HepG2 (cell line): ENCODE data around the gene CYP19A1. TPM values are rescaled to one million over a fixed set of nuclear protein-coding genes. Genes with fewer than 3 reads are reported as not detected.

Experiments
- ATAC-seq: fragments of 200-7000 bp; cut with Tn5 transposase; 3 replicates; pipeline ENCODE4 v1.9.1; 2020; ENCODE audit warnings: mild to moderate bottlenecking, moderate library complexity
- BruUV-seq: library from RNA; stranded (reverse); fragments of 400-500 nt; replicated peaks from 2 replicates; lab custom pipeline; 2021; lab: Mats Ljungman, UMichigan
- CTCF ChIA-PET: fragments of 300-600 bp; formaldehyde crosslinking; extraction: SDS; loops from one replicate; lab custom pipeline; 2021; ENCODE audit warnings: low total read pairs, inconsistent platforms, low intra/inter-chr PET ratio; lab: Yijun Ruan, JAX
- POLR2A ChIA-PET: fragments of 350-600 bp; sonication (Branson Sonifier 250); formaldehyde crosslinking; loops from one replicate; lab custom pipeline; 2020; ENCODE audit warnings: antibody characterized with exemption, inconsistent platforms; lab: Yijun Ruan, JAX
- DNase-seq: peaks from one replicate; pipeline ENCODE4 v3.0.0-alpha.2; 2015; ENCODE audit warnings: low spot score
- FAIRE-seq: peaks from 3 replicates; lab custom pipeline; 2011; peaks lifted over from hg19 to GRCh38; lab: Jason Lieb, UNC
- H2AFZ ChIP-seq: one replicate; pipeline ENCODE4 v1.6.1; 2011; ENCODE audit warnings: low read length, inconsistent platforms
- H3K27ac ChIP-seq: fragments of 300-600 bp; 3 replicates; pipeline ENCODE4 v1.8.0; 2011; ENCODE audit warnings: mixed run types, mild to moderate bottlenecking, mixed read lengths, low read length, inconsistent platforms; ENCODE audit not compliant: insufficient read depth; ENCODE audit errors: extremely low read length
- H3K27me3 ChIP-seq, 2 experiments: fragments of 200-600 bp in 1 of 2; 2 replicates in 1 of 2; 3 replicates in 1 of 2; pipeline versions ENCODE4 v1.6.0 to v1.8.0; 2011; ENCODE audit warnings: low read length in 2 of 2, mild to moderate bottlenecking in 2 of 2, moderate library complexity in 2 of 2, inconsistent platforms in 1 of 2; ENCODE audit not compliant: insufficient read depth in 2 of 2, control insufficient read depth in 1 of 2
- H3K36me3 ChIP-seq, 2 experiments: fragments of 200-600 bp in 1 of 2; replicated peaks in 1 of 2; 2 replicates in 1 of 2; 3 replicates in 1 of 2; pipeline versions ENCODE4 v1.5.1 to v1.8.0; 2011; ENCODE audit warnings: low read length in 2 of 2, inconsistent platforms in 1 of 2; ENCODE audit not compliant: insufficient read depth in 2 of 2, control insufficient read depth in 1 of 2
- H3K4me1 ChIP-seq: 2 replicates; pipeline ENCODE4 v1.5.1; 2012; ENCODE audit warnings: low read length, inconsistent platforms; ENCODE audit not compliant: insufficient read depth
- H3K4me2 ChIP-seq: 2 replicates; pipeline ENCODE4 v1.6.0; 2011; ENCODE audit warnings: low read depth, low read length, inconsistent platforms
- H3K4me3 ChIP-seq, 3 experiments: fragments of 200-600 bp in 1 of 3; sonication (generic), shearing (Covaris generic) in 1 of 3; replicated peaks in 1 of 3; 2 replicates each; pipeline ENCODE4 v1.5.1; 2011 to 2016; ENCODE audit warnings: low read length in 3 of 3, inconsistent platforms in 2 of 3, low read depth in 2 of 3, mild to moderate bottlenecking in 2 of 3, control low read depth in 1 of 3, mixed read lengths in 1 of 3; ENCODE audit not compliant: insufficient read depth in 1 of 3
- H3K79me2 ChIP-seq: one replicate; pipeline ENCODE4 v1.6.1; 2011; ENCODE audit warnings: low read length, inconsistent platforms; ENCODE audit not compliant: insufficient read depth
- H3K9ac ChIP-seq: 2 replicates; pipeline ENCODE4 v1.6.0; 2011; ENCODE audit warnings: mild to moderate bottlenecking, low read depth, low read length, inconsistent platforms; ENCODE audit not compliant: insufficient read depth
- H3K9me3 ChIP-seq: 2 replicates; pipeline ENCODE4 v1.5.1; 2012; ENCODE audit warnings: mild to moderate bottlenecking, low read length
- H4K20me1 ChIP-seq: 2 replicates; pipeline ENCODE4 v1.6.0; 2011; ENCODE audit warnings: inconsistent platforms, mild to moderate bottlenecking, low read length, moderate library complexity; ENCODE audit not compliant: insufficient read depth
- CBX5 ChIP-seq: sonication (generic); formaldehyde crosslinking; IDR thresholded peaks from 2 replicates; pipeline ENCODE4 v1.4.0; 2020; ENCODE audit warnings: missing genetic modification reagents, borderline replicate concordance
- KAT2B ChIP-seq: fragments of 150-350 bp; IDR thresholded peaks from 2 replicates; pipeline ENCODE4 v1.6.1; 2014; ENCODE audit warnings: low read depth, low read length, borderline replicate concordance
- KAT8 ChIP-seq: IDR thresholded peaks from 2 replicates; pipeline ENCODE4 v1.6.1; 2016; ENCODE audit warnings: missing genetic modification reagents, missing compliant biosample characterization
- RXRB ChIP-seq: IDR thresholded peaks from 2 replicates; pipeline ENCODE4 v1.6.1; 2016; ENCODE audit warnings: borderline replicate concordance, missing genetic modification reagents, missing compliant biosample characterization
- ZC3H13 ChIP-seq: sonication (generic); formaldehyde crosslinking; IDR thresholded peaks from 2 replicates; pipeline ENCODE4 v1.8.1; 2023; ENCODE audit warnings: mild to moderate bottlenecking, missing genetic modification reagents, moderate library complexity
- WGBS: methylation state at CpG from one replicate; pipeline ENCODE4 v1.1.6; 2017; ENCODE audit warnings: low lambda C conversion rate; 5-methylcytosine and 5-hydroxymethylcytosine counted together
- in situ Hi-C: cut with HindIII; loops from 2 replicates; pipeline ENCODE4 v1.10.0; 2017; ENCODE audit warnings: low pct_unique_long_range_greater_than_20kb; ENCODE audit not compliant: extremely low pct_ligation_motif_present
- intact Hi-C: fragments of 100-400 bp; cut with micrococcal nuclease; formaldehyde crosslinking; loops from one replicate; pipeline ENCODE4 v1.10.0; 2022; ENCODE audit not compliant: unreplicated experiment
- polyA plus RNA-seq, 8 experiments: library from polyadenylated mRNA; depleted of rRNA in 3 of 8; stranded (reverse) in 7 of 8; unstranded in 1 of 8; fragments of >200 nt; fragmentation: Illumina TruSeq in 4 of 8; extraction: Trizol in 4 of 8; gene quantifications; 2 replicates each; pipeline versions ENCODE4 v1.2.1 to v1.2.3, GENCODE V29; 2011 to 2016; ENCODE audit warnings: low read depth in 4 of 8, missing spikeins in 1 of 8, mixed read lengths in 1 of 8; ENCODE audit not compliant: insufficient read depth in 1 of 8
- total RNA-seq, 5 experiments: library from RNA; depleted of rRNA; stranded (reverse); fragments of >200 nt; fragmentation: Illumina TruSeq; extraction: Trizol; gene quantifications; 2 replicates each; pipeline ENCODE4 v1.2.3, GENCODE V29; 2016; ENCODE audit warnings: low read depth in 1 of 5
- TF ChIP-seq, protein P1 (sequence below): IDR thresholded peaks from 2 replicates; pipeline ENCODE4 v1.6.1; 2016; ENCODE audit warnings: control low read depth
- TF ChIP-seq, protein P2 (sequence below): sonication (generic); formaldehyde crosslinking; IDR thresholded peaks from 2 replicates; pipeline ENCODE4 v1.8.0; 2022; ENCODE audit warnings: missing genetic modification reagents, low read depth, mild to moderate bottlenecking, borderline replicate concordance
- TF ChIP-seq, protein P3 (sequence below): sonication (generic); formaldehyde crosslinking; IDR thresholded peaks from 2 replicates; pipeline ENCODE4 v1.5.0; 2020; ENCODE audit warnings: missing genetic modification reagents
- TF ChIP-seq, protein P4 (sequence below): sonication (generic); formaldehyde crosslinking; IDR thresholded peaks from 2 replicates; pipeline ENCODE4 v1.4.0; 2020; ENCODE audit warnings: mild to moderate bottlenecking, low read depth, missing genetic modification reagents

Gene CYP19A1
- total and polyA plus RNA-seq, 2 of the 13 experiments (the other 11 are each of a cell fraction or from before 2014, with no cell fraction given) = 10.9 to 23.0 TPM

DNA sequence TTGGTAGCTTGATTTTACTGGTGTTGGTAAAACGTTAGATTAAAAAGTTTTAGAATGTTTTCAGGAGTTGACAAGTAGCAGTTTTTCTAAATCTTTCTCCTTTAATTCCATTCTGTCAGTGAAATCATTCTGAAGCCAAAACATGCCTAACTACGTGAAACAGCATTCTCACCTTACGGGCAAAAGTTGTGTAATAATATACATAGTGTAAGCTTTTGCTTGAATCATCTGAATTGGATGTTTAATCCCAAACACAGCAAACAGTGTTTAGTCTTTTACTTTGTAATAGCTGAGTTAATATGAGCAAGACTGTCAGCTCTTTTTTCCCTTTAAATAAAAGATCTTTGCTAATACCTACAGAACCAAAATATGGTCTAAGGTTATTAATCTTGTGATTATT lies 100.6 kb downstream of the CYP19A1 start (continued):
- TF ChIP-seq, protein P1, sequence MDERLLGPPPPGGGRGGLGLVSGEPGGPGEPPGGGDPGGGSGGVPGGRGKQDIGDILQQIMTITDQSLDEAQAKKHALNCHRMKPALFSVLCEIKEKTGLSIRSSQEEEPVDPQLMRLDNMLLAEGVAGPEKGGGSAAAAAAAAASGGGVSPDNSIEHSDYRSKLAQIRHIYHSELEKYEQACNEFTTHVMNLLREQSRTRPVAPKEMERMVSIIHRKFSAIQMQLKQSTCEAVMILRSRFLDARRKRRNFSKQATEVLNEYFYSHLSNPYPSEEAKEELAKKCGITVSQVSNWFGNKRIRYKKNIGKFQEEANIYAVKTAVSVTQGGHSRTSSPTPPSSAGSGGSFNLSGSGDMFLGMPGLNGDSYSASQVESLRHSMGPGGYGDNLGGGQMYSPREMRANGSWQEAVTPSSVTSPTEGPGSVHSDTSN (CRISPR knock-in tag) = no peak
- TF ChIP-seq KAT8 (CRISPR knock-in tag) = no peak
- no peak for TF ChIP-seq CBX5 (CRISPR knock-in tag)
- TF ChIP-seq ZC3H13 (CRISPR knock-in tag) = no peak
- TF ChIP-seq, protein P2, sequence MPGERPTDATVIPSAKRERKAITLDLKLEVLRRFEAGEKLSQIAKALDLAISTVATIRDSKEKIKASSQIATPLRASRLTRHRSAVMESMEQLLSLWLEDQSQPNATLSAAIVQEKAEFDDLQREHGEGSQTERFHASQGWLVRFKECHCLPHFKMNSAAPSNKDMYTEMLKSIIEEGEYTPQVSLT (CRISPR knock-in tag) = no peak
- no peak for TF ChIP-seq RXRB (CRISPR knock-in tag)
- no peak for TF ChIP-seq KAT2B
- TF ChIP-seq, protein P3, sequence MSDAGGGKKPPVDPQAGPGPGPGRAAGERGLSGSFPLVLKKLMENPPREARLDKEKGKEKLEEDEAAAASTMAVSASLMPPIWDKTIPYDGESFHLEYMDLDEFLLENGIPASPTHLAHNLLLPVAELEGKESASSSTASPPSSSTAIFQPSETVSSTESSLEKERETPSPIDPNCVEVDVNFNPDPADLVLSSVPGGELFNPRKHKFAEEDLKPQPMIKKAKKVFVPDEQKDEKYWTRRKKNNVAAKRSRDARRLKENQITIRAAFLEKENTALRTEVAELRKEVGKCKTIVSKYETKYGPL (CRISPR knock-in tag) = no peak

DNA sequence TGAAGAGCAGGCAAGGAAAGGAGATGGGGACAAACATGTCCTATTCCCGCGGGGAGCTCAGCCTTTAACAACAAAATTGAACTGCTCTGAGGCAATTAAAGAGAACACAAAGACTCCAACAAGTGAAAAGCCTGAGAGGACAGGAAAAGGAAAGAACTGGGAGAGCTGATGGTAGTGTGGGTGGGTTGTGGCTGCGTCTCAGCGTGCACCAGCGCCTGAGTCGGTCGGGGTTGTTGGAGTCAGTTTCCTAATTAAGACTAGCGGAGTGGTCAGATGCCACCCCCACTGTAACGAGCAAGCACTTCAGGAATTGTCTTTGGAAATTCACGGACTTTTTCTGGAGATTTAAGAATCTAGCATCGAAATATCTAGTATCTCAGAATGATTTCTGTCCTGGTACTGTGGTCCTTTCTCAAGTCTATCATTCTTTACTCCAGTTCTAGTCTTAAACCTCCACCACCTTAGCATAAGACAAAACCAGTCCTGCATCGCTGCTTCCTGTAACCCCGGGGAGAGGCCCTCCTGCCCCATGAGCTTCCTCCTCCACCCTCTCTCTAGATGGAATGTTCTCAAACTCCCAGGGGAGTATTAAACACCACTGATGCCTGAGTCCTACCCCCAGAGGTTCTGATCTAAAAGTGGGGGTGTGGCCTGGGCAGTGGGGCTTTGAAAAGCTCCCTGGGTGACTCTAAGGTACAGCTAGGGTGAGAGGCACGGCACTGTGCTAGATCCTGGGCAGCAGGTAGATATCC lies 104.0 kb downstream of the CYP19A1 start:
- WGBS = 94% methylated on average over 14 of the region's 14 CpGs
- intact Hi-C loops = no loop called here
- Histone ChIP-seq H3K27ac (no peak overlapping the region), H3K4me2 (no peak overlapping the region), H2AFZ (no peak overlapping the region), H3K79me2 (no peaks in the 10 kb centered on the region), H3K36me3 (peaks cover 0 to 4% of the 10 kb centered on the region in 2 experiments; a peak in 1 of 5 replicates), H3K27me3 (no peaks in the 10 kb centered on the region), H3K9me3 (no peaks in the 10 kb centered on the region), H3K9ac (no peak overlapping the region), H3K4me3 (no peak overlapping the region), H4K20me1 (no peaks in the 10 kb centered on the region; the same call in 1 of the 2 replicates), H3K4me1 (peaks cover 6% of the 10 kb centered on the region; the same call in 1 of the 2 replicates)
- DNase-seq (no peak), ATAC-seq (no peak), FAIRE-seq (no peak)
- TF ChIP-seq, protein P4, sequence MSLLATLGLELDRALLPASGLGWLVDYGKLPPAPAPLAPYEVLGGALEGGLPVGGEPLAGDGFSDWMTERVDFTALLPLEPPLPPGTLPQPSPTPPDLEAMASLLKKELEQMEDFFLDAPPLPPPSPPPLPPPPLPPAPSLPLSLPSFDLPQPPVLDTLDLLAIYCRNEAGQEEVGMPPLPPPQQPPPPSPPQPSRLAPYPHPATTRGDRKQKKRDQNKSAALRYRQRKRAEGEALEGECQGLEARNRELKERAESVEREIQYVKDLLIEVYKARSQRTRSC (CRISPR knock-in tag) = no peak
- ChIA-PET CTCF (no interaction called here), POLR2A (no interaction called here)
- in situ Hi-C loops = no loop called here
- no TSS peak for BruUV-seq
